ENCODE data around the gene CAMK2B.

GRCh38 chr7:44257213-44257612, 68.2 kb downstream of the CAMK2B start:
- TF ChIP-seq EHMT2 (IDR thresholded peaks at IDR 0.05; ENCODE audit: low read depth) (no peak), CTCF (IDR thresholded peaks at IDR 0.05) (no peak), RAD21 (conservative IDR thresholded peaks at IDR 0.05 in 1 of 2, IDR thresholded peaks at IDR 0.05 in 1 of 2) (no peak), MAFK (IDR thresholded peaks at IDR 0.05; ENCODE audit: partially characterized antibody) (no peak), SREBF2 (IDR thresholded peaks at IDR 0.05) (no peak), E2F6 (IDR thresholded peaks at IDR 0.05; ENCODE audit: borderline replicate concordance, low read depth) (no peak), POLR2A (IDR thresholded peaks at IDR 0.05; ENCODE audit: low read length) (no peak), TP53 (CRISPR knock-in tag; IDR thresholded peaks at IDR 0.05) (no peak), CEBPB (IDR thresholded peaks at IDR 0.05) (no peak), HDAC2 (IDR thresholded peaks at IDR 0.05) (no peak), SMC3 (IDR thresholded peaks at IDR 0.05) (no peak), EP300 (IDR thresholded peaks at IDR 0.05) (no peak)
- TF ChIP-seq, protein P1, sequence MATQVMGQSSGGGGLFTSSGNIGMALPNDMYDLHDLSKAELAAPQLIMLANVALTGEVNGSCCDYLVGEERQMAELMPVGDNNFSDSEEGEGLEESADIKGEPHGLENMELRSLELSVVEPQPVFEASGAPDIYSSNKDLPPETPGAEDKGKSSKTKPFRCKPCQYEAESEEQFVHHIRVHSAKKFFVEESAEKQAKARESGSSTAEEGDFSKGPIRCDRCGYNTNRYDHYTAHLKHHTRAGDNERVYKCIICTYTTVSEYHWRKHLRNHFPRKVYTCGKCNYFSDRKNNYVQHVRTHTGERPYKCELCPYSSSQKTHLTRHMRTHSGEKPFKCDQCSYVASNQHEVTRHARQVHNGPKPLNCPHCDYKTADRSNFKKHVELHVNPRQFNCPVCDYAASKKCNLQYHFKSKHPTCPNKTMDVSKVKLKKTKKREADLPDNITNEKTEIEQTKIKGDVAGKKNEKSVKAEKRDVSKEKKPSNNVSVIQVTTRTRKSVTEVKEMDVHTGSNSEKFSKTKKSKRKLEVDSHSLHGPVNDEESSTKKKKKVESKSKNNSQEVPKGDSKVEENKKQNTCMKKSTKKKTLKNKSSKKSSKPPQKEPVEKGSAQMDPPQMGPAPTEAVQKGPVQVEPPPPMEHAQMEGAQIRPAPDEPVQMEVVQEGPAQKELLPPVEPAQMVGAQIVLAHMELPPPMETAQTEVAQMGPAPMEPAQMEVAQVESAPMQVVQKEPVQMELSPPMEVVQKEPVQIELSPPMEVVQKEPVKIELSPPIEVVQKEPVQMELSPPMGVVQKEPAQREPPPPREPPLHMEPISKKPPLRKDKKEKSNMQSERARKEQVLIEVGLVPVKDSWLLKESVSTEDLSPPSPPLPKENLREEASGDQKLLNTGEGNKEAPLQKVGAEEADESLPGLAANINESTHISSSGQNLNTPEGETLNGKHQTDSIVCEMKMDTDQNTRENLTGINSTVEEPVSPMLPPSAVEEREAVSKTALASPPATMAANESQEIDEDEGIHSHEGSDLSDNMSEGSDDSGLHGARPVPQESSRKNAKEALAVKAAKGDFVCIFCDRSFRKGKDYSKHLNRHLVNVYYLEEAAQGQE (IDR thresholded peaks at IDR 0.05) = no peak
- TF ChIP-seq, protein P2, sequence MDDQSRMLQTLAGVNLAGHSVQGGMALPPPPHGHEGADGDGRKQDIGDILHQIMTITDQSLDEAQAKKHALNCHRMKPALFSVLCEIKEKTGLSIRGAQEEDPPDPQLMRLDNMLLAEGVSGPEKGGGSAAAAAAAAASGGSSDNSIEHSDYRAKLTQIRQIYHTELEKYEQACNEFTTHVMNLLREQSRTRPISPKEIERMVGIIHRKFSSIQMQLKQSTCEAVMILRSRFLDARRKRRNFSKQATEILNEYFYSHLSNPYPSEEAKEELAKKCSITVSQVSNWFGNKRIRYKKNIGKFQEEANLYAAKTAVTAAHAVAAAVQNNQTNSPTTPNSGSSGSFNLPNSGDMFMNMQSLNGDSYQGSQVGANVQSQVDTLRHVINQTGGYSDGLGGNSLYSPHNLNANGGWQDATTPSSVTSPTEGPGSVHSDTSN (IDR thresholded peaks at IDR 0.05) = no peak
